ENCODE results near the gene HDAC11.
"Not testable (repeated sequence)": the region's sequence is repeated elsewhere in the genome, so short reads cannot be mapped to it uniquely, and the experiment has no call there.

Gene HDAC11

GRCh38 chr3:13465236-13465873 is 14.8 kb upstream of the HDAC11 start:
- in situ Hi-C loops (cut with MboI; ENCODE audit: low sequenced_read_pairs): loop anchor here (25.0 kb wide), 1 partner anchor 378 kb away; no protein-coding TSS in a partner anchor

GRCh38 chr3:13466781-13467180 is 13.3 kb upstream of the HDAC11 start:
- in situ Hi-C loops (cut with MboI; ENCODE audit: low sequenced_read_pairs): loop anchor here (25.0 kb wide), 1 partner anchor 379 kb away; no protein-coding TSS in a partner anchor

GRCh38 chr3:13470894-13471574 is 9.1 kb upstream of the HDAC11 start:
- in situ Hi-C loops (cut with MboI; ENCODE audit: low sequenced_read_pairs): loop anchor here (25.0 kb wide), 1 partner anchor 384 kb away; no protein-coding TSS in a partner anchor

DNA sequence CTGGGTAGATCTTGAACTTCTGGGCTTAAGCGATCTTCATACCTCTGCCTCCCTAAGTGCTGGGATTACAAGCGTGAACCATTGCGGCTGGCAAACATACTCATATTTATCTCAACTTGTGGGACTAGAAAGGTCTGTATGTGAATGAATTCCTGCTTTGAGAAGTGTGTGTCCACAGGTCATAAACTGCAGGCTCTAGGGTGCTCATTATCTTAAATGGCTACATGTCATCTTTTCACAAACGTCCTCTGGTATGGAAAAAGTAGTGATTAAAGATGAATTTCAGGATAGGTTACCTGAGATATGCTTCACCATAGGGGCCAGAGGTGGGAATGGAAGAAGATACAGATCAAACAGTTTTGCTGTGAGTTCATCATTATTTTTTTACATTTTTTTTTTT is 7.8 kb upstream of the HDAC11 start:
- in situ Hi-C loops (cut with MboI; ENCODE audit: low sequenced_read_pairs): loop anchor here (25.0 kb wide), 1 partner anchor 385 kb away; no protein-coding TSS in a partner anchor

DNA sequence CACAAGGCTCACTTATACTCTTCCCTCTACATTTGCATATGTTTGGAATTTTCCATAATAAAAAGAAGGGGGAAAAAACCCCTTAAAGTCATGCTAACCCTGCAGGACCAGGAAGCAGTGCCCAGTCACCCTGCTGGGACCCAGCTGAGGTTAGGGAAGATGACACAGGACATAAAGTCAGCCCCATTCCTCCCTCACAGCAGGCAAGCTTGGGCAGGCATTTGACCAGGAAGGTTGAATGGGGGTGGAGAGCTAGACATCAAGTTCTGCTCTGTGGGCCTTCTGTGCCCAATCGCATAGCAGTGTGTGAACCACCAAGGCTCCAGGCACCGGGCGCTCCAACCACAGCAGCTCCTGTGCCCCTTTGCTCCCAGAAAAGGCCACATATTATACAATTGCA is 7.1 kb upstream of the HDAC11 start:
- in situ Hi-C loops (cut with MboI; ENCODE audit: low sequenced_read_pairs): loop anchor here (25.0 kb wide), 1 partner anchor 386 kb away; no protein-coding TSS in a partner anchor

DNA sequence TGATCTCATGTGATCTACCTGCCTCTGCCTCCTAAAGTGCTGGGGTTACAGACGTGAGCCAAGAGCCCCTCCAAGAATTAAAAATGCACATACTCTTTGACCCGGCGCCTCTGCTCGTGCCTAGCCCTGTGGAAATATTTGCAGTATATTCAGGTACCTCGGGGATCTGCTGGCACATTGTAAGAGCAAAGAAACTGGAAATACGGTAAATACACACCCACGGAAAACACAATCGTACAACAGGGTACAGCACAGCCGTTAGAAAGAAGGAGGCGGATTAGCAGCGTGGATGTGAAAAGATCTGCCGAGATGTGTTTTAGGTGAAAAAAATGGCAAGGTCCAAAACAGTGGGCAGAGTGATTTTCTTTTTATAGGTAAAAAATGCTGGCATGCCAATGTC is 6.1 kb upstream of the HDAC11 start:
- in situ Hi-C loops (cut with MboI; ENCODE audit: low sequenced_read_pairs): loop anchor here (25.0 kb wide), 1 partner anchor 387 kb away; no protein-coding TSS in a partner anchor

- in situ Hi-C loops (cut with MboI; ENCODE audit: low sequenced_read_pairs): loop anchor here (25.0 kb wide), 1 partner anchor 388 kb away; no protein-coding TSS in a partner anchor
Observed at GRCh38 chr3:13474776-13475303, 5.3 kb upstream of the HDAC11 start.

DNA sequence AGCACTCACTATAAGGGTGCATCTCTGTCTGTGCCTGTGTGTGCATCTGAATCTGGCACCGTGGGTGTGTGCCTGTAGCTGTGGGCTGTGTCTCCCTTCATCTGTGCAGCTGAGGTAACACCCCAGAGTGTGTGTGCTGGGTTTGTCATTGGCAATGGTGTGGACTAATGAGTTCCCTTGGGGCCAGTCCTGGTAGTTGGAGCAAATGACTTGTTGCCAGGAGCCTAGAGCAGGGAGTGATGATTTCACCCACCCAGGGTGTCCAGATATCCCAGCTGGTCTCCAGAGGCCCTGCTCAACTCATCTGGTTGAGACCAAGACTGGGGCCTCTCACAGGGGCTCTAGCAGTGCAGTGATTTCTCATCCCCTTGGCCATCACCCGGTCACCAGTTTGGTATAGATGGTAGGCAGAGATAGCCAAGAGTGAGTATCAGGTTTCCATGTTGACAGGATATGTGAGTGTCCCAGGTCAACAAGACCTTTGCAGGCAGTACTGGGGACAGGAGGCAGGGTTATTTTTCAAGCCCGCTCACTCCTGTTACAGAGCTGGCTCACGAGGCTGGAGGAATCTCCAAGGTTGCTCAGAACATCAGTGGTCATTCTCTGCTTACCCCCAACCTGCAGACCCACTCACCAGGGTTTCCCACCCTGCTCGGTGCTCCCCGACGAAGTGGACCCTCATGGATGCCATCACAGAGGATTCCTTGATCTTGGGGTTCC is 4.1 kb upstream of the HDAC11 start:
- in situ Hi-C loops (cut with MboI; ENCODE audit: low sequenced_read_pairs): no loop called here

DNA sequence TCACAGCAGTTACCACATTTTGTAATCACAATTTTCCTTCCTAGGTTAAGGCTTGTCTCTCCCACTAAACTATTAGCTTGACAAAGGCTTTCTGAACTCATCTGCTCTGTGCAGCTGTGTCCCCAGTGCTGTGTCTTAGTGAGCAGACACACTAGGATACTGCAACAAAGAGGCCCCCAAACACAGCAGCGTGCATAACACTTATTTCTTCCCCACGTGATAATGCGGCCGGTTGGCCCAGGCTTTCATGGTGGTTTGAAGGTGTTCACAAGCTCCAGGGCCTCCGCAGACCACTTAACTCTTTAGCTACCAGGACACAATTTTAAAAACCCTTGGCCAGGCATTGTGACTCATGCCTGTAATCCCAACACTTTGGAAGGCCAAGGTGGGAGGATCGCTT is 2.2 kb upstream of the HDAC11 start:
- in situ Hi-C loops (cut with MboI; ENCODE audit: low sequenced_read_pairs): no loop called here

DNA sequence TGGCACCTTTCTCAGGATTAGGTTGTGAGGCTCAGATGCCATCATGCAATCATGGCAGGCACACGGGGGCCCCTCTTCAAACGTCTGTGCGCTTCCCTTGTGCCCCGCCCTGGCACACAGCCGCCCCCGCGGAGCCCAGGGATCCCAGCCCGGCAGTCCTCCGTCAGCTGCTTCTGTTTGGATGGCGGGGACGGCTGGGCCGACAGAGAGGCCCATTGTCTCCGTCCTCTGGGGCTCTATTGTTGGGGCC is 849 bp upstream of the HDAC11 start:
- in situ Hi-C loops (cut with MboI; ENCODE audit: low sequenced_read_pairs): no loop called here

- in situ Hi-C loops (cut with MboI; ENCODE audit: low sequenced_read_pairs): no loop called here
Observed at GRCh38 chr3:13480340-13481318, 523 bp downstream of the HDAC11 start.

- in situ Hi-C loops (cut with MboI; ENCODE audit: low sequenced_read_pairs): no loop called here
Observed at GRCh38 chr3:13482106-13482690, 2.1 kb downstream of the HDAC11 start.

GRCh38 chr3:13483286-13483685 is 3.2 kb downstream of the HDAC11 start:
- in situ Hi-C loops (cut with MboI; ENCODE audit: low sequenced_read_pairs): no loop called here

GRCh38 chr3:13483988-13484695 is 4.0 kb downstream of the HDAC11 start:
- in situ Hi-C loops (cut with MboI; ENCODE audit: low sequenced_read_pairs): no loop called here

DNA sequence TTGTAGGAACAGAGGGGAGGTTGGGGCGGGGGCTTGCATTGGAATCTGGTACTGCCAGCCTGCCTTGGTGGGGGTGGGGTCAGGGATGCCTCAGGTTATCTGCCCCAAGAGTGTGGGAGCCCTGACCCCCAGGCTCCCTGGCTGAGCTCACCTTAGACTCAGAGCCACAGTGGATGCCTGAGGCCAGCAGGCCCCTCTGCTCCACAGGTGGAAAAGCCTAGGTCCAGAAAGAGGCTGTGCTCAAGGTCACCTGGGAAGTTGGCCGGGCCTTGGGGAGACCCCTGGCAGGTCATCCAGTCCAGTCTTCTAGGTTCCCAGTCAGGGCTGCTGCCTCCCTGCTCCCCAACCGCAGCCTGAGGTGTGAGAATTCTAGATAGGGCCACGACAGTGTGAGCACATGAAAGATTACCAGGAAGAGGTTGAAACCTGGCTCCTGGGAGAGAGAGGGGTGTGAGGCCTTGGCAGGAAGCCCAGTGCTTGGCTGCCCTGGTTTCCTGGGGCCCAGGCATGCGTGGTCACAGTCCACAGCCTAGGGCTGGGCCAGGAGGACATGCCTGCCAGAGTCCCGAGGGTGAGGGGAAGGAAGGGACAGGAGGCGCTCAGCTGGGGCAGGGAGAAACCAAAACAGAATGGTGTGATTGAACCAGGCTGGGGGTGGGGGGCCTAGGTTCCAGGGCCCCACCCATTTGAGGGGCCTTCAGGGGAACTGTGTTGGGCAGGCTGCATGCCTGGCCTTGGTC is 4.9 kb downstream of the HDAC11 start:
- in situ Hi-C loops (cut with MboI; ENCODE audit: low sequenced_read_pairs): no loop called here

DNA sequence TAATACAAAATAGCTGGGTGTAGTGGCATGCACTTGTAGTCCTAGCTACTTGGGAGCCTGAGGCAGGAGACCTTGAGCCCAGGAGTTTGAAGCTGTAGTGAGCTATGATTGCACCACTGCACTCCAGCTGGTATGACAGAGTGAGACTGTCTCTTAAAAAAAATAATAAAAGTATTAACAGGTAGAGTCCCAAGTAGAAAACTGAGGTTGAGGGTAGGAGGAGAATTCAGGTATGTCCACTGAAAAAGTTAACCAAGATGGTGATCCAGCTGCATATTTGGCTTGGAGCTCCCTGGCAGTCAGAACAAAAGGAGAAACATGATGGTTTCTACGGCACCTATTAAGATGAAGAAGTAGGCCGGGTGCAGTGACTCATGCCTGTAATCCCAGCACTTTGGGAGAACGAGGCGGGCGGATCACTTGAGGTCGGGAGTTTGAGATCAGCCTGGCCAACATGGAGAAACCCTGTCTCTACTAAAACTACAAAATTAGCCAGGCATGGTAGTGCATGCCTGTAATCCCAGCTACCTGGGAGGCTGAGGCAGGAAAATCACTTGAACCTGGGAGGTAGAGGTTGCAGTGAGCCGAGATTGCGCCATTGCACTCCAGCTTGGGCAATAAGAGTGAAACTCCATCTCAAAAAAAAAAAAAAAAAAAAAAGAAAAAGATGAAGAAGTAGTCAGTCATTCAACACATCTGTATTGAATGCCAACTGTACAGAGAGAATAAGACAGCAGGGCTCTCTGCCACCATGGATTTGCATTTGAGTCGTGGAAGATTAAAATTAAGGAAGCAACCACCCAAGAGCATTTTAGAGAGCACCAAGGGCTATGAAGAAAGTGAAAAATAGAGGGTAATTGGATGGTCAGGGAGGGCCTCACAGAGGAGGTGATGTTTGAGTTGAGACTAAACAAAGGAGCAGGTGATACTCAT is 5.8 kb downstream of the HDAC11 start:
- in situ Hi-C loops (cut with MboI; ENCODE audit: low sequenced_read_pairs): not testable (repeated sequence)

- in situ Hi-C loops (cut with MboI; ENCODE audit: low sequenced_read_pairs): no loop called here
Observed at GRCh38 chr3:13487403-13487802, 7.3 kb downstream of the HDAC11 start.

All from HL-60/S4 treated with retinoic acid at 250 ng/mL for 4 days and 3 days (cell line).